ENCODE data around the gene GFRA1. TPM values are rescaled to one million over a fixed set of nuclear protein-coding genes. Genes with fewer than 3 reads are reported as not detected.

GFRA1 gene
- total and polyA plus RNA-seq, 2 donors (not counting 1 experiment from before 2014, with no cell fraction given), result not detected

DNA sequence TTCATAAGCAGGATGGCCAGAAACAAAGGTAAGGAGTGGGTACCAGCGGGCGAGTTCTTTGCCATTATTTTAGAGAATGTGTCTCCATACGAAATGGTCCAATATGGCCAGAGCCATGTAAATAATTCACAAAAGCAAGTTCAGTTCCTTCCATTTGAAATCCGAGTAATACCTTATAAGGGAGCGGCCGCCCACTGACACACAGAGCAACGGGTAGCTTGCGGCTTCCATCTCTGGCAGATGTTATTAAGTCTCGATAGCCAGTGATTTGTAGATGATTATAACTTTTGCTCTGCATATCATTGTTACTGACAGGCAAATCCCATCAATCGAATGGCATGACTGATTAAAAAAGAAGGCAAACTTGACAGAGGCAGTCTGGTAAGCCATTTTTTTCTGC, 63.2 kb downstream of the GFRA1 start:
- intact Hi-C loops (cut with micrococcal nuclease), result no loop called here
- no peaks in the 10 kb centered on the region for H3K79me2 ChIP-seq (ENCODE audit: control insufficient read depth, insufficient read depth, low read length)
- H3K27me3 Mint-ChIP-seq, result no peaks in the 10 kb centered on the region
- no peaks in the 10 kb centered on the region for H3K4me1 Mint-ChIP-seq
- H3K9ac ChIP-seq (ENCODE audit: low read length), result no peak overlapping the region
- ATAC-seq (ENCODE audit: low read depth) (no peak), DNase-seq (no peak)
- no peaks in the 10 kb centered on the region for H3K9me3 Mint-ChIP-seq (ENCODE audit: insufficient read depth)
- no peaks in the 10 kb centered on the region for H3K4me1 ChIP-seq (ENCODE audit: control insufficient read depth in 2 of 2, insufficient read depth in 2 of 2, low read length in 2 of 2)
- no peak overlapping the region for H3K4me3 ChIP-seq (ENCODE audit: control extremely low read depth in 1 of 5, extremely low read depth in 1 of 5, insufficient read depth in 1 of 5, low read depth in 2 of 5, low read length in 4 of 5)
- no peaks in the 10 kb centered on the region for H4K20me1 ChIP-seq (ENCODE audit: control insufficient read depth, insufficient read depth, low read length, poor library complexity, severe bottlenecking)
- WGBS (ENCODE audit: insufficient coverage), result 97% methylated on average over 8 of the region's 10 CpGs
- POLR2A ChIA-PET, result no interaction called here
- H3K4me2 ChIP-seq (replicated peaks; ENCODE audit: low read depth, low read length, poor library complexity, severe bottlenecking), result no peak overlapping the region
- H3K9me3 ChIP-seq (ENCODE audit: control extremely low read depth in 1 of 3, control insufficient read depth in 2 of 3, insufficient read depth in 1 of 3, low read length in 2 of 3), result no peaks in the 10 kb centered on the region
- no peak overlapping the region for H3K4me3 Mint-ChIP-seq
- CTCF ChIA-PET, result no interaction called here
- H3K27me3 ChIP-seq (replicated peaks in 1 of 4; ENCODE audit: control extremely low read depth in 1 of 4, control insufficient read depth in 3 of 4, insufficient read depth in 4 of 4, low read length in 3 of 4), result no peaks in the 10 kb centered on the region
- no peak overlapping the region for H3K27ac ChIP-seq (ENCODE audit: low read length in 2 of 2)
- H2AFZ ChIP-seq (ENCODE audit: insufficient read depth, low read depth, low read length, poor library complexity, severe bottlenecking), result no peak overlapping the region
- no peak overlapping the region for H3K27ac Mint-ChIP-seq
- H3K36me3 ChIP-seq (replicated peaks in 1 of 2; ENCODE audit: control extremely low read depth in 1 of 2, control insufficient read depth in 1 of 2, extremely low read depth in 1 of 2, insufficient read depth in 2 of 2, low read length in 1 of 2), result no peaks in the 10 kb centered on the region
- TF ChIP-seq, protein P1, sequence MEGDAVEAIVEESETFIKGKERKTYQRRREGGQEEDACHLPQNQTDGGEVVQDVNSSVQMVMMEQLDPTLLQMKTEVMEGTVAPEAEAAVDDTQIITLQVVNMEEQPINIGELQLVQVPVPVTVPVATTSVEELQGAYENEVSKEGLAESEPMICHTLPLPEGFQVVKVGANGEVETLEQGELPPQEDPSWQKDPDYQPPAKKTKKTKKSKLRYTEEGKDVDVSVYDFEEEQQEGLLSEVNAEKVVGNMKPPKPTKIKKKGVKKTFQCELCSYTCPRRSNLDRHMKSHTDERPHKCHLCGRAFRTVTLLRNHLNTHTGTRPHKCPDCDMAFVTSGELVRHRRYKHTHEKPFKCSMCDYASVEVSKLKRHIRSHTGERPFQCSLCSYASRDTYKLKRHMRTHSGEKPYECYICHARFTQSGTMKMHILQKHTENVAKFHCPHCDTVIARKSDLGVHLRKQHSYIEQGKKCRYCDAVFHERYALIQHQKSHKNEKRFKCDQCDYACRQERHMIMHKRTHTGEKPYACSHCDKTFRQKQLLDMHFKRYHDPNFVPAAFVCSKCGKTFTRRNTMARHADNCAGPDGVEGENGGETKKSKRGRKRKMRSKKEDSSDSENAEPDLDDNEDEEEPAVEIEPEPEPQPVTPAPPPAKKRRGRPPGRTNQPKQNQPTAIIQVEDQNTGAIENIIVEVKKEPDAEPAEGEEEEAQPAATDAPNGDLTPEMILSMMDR (IDR thresholded peaks at IDR 0.05), result no peak
- TF ChIP-seq EZH2 (IDR thresholded peaks at IDR 0.05; ENCODE audit: borderline replicate concordance, insufficient read depth, low read depth, low read length, poor library complexity, severe bottlenecking), result no peak

DNA sequence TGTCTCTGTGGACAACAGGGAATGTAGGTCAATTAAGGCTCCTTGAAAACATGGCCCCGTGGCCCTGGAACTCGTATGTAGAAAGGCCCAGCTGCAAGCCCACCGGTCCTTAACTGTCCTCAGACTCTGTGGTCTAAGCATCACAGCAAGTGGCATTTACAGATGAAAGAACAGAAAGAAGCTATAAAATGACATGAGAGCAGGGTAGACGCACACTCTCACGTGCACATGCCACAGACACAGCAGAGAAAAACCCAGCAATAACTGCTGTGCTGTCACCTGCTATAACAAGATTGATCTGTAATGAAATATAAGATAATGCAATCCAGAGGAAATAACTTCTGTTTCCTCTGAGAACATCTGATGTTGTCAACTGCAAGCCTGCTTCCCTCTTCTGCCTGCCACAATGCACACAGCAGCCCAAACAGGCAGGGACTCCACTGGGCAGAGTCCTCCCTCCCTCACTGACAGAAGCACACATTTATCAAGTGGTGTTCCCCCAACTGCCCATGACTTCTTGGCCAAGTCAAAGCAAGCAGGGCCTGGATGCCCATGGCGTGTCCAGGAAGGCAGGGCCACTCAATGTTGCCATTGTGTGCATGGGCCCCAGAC, 63.9 kb downstream of the GFRA1 start:
- H3K4me2 ChIP-seq (replicated peaks; ENCODE audit: low read depth, low read length, poor library complexity, severe bottlenecking), result no peak overlapping the region
- no peaks in the 10 kb centered on the region for H3K36me3 ChIP-seq (replicated peaks in 1 of 2; ENCODE audit: control extremely low read depth in 1 of 2, control insufficient read depth in 1 of 2, extremely low read depth in 1 of 2, insufficient read depth in 2 of 2, low read length in 1 of 2)
- intact Hi-C loops (cut with micrococcal nuclease), result no loop called here
- H3K9me3 ChIP-seq (ENCODE audit: control extremely low read depth in 1 of 3, control insufficient read depth in 2 of 3, insufficient read depth in 1 of 3, low read length in 2 of 3), result no peaks in the 10 kb centered on the region
- no peak overlapping the region for H3K9ac ChIP-seq (ENCODE audit: low read length)
- Mint-ChIP-seq H3K4me1 (no peaks in the 10 kb centered on the region), H3K4me3 (no peak overlapping the region), H3K27me3 (no peaks in the 10 kb centered on the region), H3K9me3 (ENCODE audit: insufficient read depth) (no peaks in the 10 kb centered on the region), H3K27ac (no peak overlapping the region)
- no peak overlapping the region for H3K4me3 ChIP-seq (ENCODE audit: control extremely low read depth in 1 of 5, extremely low read depth in 1 of 5, insufficient read depth in 1 of 5, low read depth in 2 of 5, low read length in 4 of 5)
- TF ChIP-seq EZH2 (IDR thresholded peaks at IDR 0.05; ENCODE audit: borderline replicate concordance, insufficient read depth, low read depth, low read length, poor library complexity, severe bottlenecking), result no peak
- TF ChIP-seq, protein P1 (IDR thresholded peaks at IDR 0.05), result no peak
- 12% methylated on average over 4 of the region's 6 CpGs for WGBS (ENCODE audit: insufficient coverage)
- ATAC-seq (ENCODE audit: low read depth), result no peak
- ChIA-PET POLR2A (no interaction called here), CTCF (no interaction called here)
- no peaks in the 10 kb centered on the region for H3K27me3 ChIP-seq (replicated peaks in 1 of 4; ENCODE audit: control extremely low read depth in 1 of 4, control insufficient read depth in 3 of 4, insufficient read depth in 4 of 4, low read length in 3 of 4)
- H3K4me1 ChIP-seq (ENCODE audit: control insufficient read depth in 2 of 2, insufficient read depth in 2 of 2, low read length in 2 of 2), result no peaks in the 10 kb centered on the region
- no peak overlapping the region for H2AFZ ChIP-seq (ENCODE audit: insufficient read depth, low read depth, low read length, poor library complexity, severe bottlenecking)
- no peak for DNase-seq
- H4K20me1 ChIP-seq (ENCODE audit: control insufficient read depth, insufficient read depth, low read length, poor library complexity, severe bottlenecking), result no peaks in the 10 kb centered on the region
- H3K79me2 ChIP-seq (ENCODE audit: control insufficient read depth, insufficient read depth, low read length), result no peaks in the 10 kb centered on the region
- H3K27ac ChIP-seq (ENCODE audit: low read length in 2 of 2), result no peak overlapping the region

Measured in B cell (primary cell).